Loucy (cell line): ENCODE data around the gene LCE1F.

Source experiments
- CTCF ChIP-seq: fragments of 200-600 bp; sonication (generic); conservative IDR thresholded peaks from 2 replicates; pipeline ENCODE4 v1.5.1; 2014; ENCODE audit warnings: mild to moderate bottlenecking, antibody characterized with exemption, low read length
- EZH2phosphoT487 ChIP-seq: fragments of 200-600 bp; IDR thresholded peaks from 2 replicates; pipeline ENCODE4 v1.6.1; 2018; ENCODE audit warnings: antibody characterized with exemption, mild to moderate bottlenecking, moderate library complexity, borderline replicate concordance

GRCh38 chr1:152801333-152801732, 26.4 kb downstream of the LCE1F start:
- TF ChIP-seq CTCF (no peak), EZH2phosphoT487 (no peak)
